ENCODE data around the gene OTX2.

DNA sequence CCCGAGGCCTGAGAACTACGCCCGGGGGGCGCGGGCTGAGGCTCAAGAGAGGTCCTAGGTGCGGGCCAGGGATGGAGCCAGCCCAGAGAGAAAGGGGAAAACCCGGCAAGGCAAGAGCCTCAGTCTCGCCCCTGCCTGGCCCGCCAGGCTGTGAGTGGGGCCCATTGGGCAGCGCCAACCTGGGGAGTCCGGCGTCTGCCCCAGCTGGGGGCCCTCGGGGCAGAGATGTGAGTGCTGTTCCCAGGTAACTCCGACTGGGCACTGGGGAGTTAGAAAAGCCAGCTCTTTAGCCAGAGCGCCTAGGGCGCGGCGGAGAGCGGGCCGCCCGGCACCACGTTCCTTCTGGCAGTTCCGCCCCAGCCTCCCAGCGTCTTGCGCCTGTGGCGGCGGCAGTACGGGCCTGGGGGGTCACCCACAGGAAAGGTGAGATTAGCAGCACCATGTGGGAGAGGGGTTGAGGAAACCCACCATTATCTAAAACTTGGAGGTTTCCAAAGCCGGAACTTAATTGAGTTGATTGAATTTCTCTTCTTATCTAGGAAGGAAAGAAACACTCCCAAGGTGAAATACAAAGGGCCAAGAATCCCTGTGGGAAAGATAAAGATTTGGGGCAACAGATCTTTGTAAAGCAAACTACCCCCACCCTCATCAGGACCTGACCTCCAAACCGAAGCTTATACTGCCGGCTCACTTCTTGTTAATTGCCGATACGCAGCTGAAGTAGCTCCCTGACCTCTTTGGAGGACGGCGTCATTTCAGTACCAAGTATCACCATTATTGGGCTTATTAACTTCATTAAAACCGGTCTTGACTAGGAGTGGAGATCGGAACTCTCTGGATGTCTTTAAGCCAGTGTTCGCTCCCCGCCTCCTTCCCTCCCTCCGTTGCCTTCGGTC, 11.6 kb downstream of the OTX2 start:
- no peak for TF ChIP-seq ZNF703 (CRISPR knock-in tag; IDR thresholded peaks at IDR 0.05; ENCODE audit: borderline replicate concordance)
- no peak for TF ChIP-seq CTCF (CRISPR knock-in tag; IDR thresholded peaks at IDR 0.05)

Measured in HepG2 (cell line).